Astrocyte of the hippocampus (primary cell): ENCODE measurements around the gene HS6ST3.

Experiments used
- DNase-seq: peaks from one replicate; pipeline ENCODE4 v3.0.0; 2011; ENCODE audit warnings: low read depth, low spot score

Gene HS6ST3

DNA sequence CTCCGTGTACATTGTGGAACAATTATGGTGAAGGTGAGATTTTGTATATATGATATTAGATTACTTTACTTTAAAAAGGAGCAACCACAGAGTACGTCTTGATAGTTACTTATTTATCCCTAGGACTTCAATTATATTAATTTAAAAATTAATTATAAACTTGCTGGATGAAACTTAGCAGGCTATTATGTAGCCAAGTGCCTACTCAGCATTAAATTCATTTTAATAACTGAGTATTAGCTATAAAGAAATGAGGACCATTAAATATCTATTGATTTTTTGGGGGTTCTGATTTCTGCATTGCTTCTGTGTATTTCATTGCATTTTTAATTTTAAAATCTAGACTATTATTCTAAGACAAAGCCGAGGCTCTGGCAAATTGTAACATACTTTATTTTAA, 109.4 kb downstream of the HS6ST3 start:
- DNase-seq = no peak

GRCh38 chr13:96200810-96201209, 110.9 kb downstream of the HS6ST3 start:
- no peak for DNase-seq

DNA sequence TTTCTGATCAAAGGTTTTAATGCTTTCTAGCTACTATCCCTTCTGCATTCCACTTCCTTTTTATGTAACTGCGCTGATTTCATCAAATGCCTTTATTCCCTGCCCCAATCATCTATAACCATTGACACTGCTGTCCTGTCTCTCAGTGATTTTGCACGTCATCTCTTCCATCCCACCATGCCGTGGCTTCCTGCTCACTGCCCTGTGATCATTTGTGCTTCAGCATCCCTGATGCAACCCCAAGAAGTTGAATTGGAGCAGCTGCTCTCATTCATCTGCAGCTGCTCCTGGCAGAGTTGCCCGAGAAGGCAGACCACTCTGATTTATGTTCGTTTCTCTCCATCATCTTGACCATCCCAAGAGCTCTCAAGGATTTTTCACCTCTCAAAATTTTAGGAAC, 112.4 kb downstream of the HS6ST3 start:
- no peak for DNase-seq

DNA sequence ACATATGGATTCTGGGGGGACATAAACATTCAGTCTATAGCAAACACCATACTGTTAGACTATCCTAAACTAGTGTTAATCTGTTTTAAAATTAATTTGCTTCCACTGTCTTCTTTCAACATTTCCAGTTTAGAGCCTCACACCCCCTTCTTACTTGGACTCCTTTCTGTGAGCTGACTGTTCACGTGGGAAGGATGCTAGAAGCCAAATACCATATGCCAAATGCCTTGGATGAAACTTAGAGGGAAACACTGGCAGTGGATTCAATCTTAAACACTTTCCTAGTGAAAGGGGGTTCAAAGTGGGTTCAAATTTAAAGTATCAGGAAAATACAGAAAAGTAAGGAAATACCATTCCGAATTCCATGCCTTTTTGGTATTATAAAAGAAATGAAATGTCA, 113.6 kb downstream of the HS6ST3 start:
- no peak for DNase-seq

- DNase-seq = no peak
Observed at GRCh38 chr13:96214824-96215445, 125.0 kb downstream of the HS6ST3 start.

GRCh38 chr13:96216543-96216942, 126.6 kb downstream of the HS6ST3 start:
- no peak for DNase-seq

DNA sequence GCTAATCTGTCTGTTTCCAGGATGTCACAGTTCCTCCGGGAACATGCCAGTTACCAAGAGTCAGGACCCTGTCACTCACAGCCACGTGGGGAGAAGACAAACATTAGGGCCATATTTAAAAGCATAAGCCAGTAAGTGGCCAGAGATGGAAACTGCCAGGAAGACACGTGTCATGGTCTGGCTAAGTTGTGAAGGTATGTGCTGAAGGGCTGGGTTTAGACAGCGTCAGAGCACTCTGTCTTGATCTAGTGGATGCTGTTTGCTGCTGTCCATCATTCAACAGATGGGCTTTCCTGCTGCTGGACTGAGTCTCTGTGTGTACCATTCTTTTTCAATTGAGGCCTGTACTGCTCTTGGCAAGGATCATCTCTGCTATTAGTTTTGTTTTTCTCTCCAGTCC, 128.6 kb downstream of the HS6ST3 start:
- no peak for DNase-seq

- no peak for DNase-seq
Observed at GRCh38 chr13:96221471-96221870, 131.6 kb downstream of the HS6ST3 start.

GRCh38 chr13:96223231-96223630, 133.3 kb downstream of the HS6ST3 start:
- no peak for DNase-seq

DNA sequence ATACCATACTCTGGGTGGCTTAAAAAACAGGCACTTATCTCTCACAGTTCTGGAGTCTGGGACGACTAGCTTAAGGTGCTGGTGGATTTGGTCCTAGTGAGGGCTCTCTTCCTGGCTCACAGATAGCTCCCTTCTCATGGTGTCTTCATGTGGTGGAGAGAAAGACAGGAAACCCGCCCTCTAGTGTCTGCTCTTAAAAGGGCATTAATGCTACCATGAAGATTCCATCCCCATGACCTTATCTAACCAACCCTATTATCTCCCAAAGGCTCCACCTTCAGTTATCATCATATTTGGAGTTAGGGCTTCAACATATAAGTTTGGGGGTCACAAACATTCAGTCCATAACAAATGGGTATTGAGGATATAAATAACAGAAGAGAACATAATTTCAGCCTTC, 139.4 kb downstream of the HS6ST3 start:
- no peak for DNase-seq

GRCh38 chr13:96238241-96238640, 148.3 kb downstream of the HS6ST3 start:
- no peak for DNase-seq

DNA sequence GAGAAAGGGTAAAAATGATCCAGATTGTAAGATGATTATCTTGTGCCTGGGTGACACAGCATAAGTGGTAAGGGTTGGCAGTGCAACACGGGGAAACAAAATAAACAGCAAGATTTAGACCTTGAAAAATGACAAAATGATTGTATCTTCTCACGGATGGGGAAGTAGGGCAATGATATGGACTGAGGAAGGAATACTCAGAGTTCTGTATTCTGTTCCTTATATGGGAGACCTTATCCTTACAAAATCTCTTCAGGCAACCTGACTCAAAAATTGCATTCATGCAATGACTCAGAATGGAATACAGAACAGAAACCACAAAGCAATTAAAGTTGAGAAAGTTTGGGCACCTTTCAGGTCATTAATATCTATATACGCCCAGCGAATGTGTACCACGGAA, 149.0 kb downstream of the HS6ST3 start:
- peak; percentile 53 for DNase-seq

DNA sequence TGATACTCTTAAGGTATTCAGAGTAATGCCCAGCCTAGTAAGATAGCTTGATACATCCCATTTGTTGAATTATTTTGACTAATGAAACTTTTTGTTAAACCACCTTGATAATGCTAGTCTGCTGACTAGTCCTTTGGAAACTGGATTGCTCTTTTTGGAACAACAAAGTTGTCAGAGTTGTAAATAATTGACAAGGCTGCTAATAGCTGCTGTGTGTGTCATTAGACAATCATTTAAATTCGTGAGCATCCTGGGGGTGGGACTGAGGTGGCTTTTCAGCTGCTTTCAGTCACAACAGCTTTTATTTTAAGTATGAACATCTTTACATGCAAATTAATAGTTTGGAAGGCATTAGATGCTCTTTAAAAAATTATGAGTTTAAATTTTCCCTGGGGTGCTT, 153.5 kb downstream of the HS6ST3 start:
- no peak for DNase-seq

DNA sequence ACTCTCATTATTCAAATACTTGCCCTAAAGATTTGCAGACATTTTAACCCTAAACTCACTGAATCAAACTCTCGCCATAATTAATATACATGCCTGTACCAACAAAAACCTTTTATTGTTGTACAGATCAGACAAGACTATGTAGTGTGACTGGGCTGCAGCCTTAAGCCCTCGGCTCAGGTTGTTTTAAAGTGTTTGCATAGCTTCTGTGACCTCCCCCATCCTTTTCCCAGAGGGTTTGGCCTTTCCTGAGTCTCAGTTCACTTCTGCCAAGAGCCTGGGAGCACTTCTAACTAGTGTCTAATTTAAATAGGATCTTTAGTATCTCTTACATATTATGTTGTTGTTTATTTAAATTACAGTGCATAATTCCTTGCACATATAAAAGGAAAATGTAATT, 158.2 kb downstream of the HS6ST3 start:
- DNase-seq = no peak

GRCh38 chr13:96248996-96249395, 159.1 kb downstream of the HS6ST3 start:
- no peak for DNase-seq

DNA sequence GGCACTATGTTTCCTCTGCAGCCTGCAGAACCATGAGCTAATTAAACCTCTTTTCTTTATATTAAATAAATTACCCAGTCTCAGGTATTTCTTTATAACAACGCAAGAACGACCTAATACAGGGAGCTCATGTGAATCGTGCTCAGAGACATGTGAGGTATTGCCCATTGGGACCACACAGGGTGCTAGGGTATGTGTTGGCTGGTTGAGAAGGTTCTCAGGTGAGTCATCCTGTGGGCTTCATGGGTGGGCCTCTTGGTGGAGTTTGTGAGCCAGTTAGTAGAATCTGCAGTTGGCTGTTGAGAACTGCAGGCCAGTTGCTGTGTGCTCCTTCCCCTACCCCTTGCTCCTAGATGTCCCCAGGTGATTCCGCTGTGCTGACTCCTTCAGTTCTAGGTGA, 163.0 kb downstream of the HS6ST3 start:
- peak; percentile 10 for DNase-seq

DNA sequence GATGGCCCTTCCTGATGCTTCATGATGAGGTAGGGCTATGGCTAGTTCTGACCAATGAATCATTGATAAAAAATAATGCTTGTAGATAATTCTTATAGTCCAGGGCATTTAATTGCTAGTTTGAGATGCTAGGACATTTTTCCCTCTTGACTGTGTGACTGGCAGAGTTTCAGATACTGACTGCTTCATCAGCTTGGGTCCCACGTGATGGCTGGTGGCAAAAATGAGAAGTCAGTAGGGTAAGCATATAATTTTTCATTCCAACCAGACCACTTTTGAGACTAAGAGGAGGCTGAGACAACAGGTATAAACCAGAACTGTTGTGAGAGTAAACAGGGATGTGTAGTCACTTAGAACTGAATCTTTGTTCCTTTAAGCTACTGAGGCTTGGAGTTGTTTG, 183.3 kb downstream of the HS6ST3 start:
- DNase-seq = no peak

DNA sequence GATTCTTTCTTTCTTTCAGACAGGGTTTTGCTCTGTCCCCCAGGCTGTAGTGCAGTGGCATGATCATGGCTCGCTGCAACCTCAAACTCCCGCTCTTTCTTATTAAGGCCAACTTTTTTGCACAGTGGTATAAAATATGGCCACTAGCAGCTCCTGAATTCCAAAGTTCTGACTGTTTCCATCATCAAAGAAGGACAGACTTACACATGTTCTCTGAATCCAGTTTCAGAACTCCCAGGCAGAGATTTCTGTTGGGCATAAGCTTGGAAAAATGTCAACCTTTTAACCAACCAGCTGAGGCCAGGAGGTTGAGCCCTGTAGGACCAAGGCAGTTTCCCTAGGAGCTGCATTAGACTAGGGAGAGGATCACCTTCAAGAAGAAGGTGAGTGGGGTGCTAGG, 184.1 kb downstream of the HS6ST3 start:
- peak; percentile 45 for DNase-seq

DNA sequence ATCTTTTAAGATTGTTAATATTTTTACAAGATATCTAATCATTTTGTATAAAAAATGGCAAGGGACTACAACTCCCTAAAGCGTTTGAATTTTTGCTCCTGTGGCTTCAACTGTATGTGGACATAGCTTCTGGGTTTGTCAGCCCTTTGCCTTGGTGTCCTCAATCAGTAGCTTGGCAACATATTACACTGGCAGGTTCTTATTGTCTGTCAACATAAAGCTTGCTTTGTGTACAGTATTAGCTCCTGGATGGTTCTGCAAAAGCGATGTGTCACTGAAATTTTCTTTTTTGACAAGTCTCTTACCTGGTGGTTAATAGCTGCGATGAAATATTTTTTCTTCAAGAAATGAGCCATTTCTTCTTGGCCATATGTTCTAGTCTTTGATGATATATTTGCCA, 190.0 kb downstream of the HS6ST3 start:
- DNase-seq = no peak

DNA sequence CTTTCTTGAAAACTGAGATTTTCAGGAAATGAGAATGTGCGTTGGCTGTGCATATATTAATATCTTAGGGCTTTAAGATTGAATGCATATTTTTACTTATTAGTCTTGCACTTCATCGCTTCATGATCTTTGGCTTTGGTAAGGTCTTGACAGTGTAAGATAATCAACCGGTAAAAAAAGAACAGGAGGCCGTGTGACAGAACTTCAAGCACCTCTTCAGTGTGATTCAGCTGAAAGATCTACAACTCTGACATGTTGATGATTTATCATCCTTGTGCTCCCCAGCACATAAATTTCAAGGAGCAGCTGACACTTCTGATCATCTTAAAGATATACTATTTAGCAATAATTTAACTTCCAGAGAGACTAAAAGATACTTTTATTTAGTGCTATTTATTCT, 195.1 kb downstream of the HS6ST3 start:
- no peak for DNase-seq

DNA sequence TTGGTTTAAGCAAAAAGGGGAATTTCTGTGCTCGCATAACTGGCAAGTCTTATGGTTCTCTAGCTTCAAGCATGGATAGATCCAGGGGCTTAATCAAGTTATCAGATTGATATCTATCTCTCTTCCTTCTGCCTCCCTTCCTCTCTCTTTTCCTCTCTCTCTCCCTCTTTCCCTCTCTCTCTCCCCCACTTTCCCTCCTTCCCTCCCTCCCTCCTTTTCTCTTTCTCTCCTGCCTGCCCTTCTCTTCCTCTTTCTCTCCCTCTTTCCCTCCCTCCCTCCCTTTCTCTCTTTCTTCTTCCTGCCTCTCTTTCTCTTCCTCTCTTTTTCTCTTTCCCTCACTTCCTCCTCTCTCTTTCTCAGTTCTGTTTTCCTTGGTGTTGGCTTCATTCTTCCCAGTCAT, 195.8 kb downstream of the HS6ST3 start:
- DNase-seq = no peak

DNA sequence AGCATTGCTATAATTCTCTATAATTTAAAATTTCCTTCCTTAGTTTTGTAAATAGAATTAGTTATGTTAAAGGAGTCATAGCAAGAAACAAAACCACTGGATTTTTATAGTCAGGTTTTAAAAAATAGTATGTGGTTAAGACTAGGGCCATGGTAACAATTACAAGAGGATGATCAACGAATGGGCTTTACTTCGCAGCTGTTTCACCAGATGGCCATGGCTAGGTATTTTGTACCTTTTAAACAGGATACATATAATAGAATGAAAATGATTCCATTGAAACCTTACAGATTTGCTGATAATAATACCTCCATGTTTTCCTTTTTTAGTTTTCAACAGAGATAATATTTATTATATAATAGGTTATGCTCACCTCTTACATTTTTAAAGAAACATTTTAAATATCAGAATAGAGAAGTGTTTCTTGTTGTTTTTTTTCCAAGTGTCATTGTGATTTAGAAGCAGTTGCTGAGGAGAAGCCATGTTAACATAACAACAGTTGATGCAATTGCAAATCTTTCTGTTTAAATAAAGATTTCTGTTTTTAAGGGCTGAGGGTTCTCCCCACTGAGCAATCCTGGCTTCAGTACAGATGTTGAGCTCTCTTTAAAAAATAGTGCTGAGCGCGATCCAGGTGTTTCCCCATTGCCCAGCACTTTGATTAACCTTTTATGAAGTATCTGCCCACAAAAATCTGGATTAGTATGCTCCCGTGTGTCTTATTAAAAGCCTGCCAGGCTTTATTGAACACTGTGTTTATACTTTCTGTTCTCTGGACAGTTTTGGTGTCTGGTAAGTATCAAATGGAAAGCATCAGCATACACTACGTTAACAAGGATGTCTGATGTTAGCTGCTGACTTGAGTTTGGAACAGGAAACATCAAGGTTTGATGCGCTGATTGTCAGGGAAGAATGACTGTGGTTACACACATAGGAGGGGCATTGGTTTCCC, 205.3 kb downstream of the HS6ST3 start:
- DNase-seq = no peak

GRCh38 chr13:96297360-96297759, 207.5 kb downstream of the HS6ST3 start:
- no peak for DNase-seq
